GM18867 (cell line): ENCODE results near the gene ZSCAN1.
A peak's percentile ranks its signal among the peaks of the same experiment; 100 is the strongest.
"Not testable (repeated sequence)": the region's sequence is repeated elsewhere in the genome, so short reads cannot be mapped to it uniquely, and the experiment has no call there.

ENCODE experiments used
- ATAC-seq: cut with Tn5 transposase; IDR thresholded peaks from one replicate; pipeline ENCODE4 v1.9.1; 2021; ENCODE audit warnings: mild to moderate bottlenecking, moderate library complexity; ENCODE audit not compliant: unreplicated experiment

The ZSCAN1 gene

GRCh38 chr19:58033741-58034476 lies at the start of gene ZSCAN1:
Gene ZSCAN1 (plus strand): TSS chr19:58034025. CDS start chr19:58037837, 3,812 bp downstream.
- ATAC-seq = no peak

GRCh38 chr19:57992841-57993240 lies 41.0 kb upstream of the ZSCAN1 start:
- ATAC-seq = no peak

- no peak for ATAC-seq
These were observed 33.1 kb upstream of the ZSCAN1 start for GRCh38 chr19:58000677-58001076.

GRCh38 chr19:58001895-58002369 lies 31.9 kb upstream of the ZSCAN1 start:
- ATAC-seq = no peak

- ATAC-seq = peak; percentile 96
These were observed 31.2 kb upstream of the ZSCAN1 start, which contains the start of gene ZNF606 for GRCh38 chr19:58002384-58003173. Gene ZNF606 (minus strand): TSS chr19:58002820. CDS start chr19:58001319, 1,501 bp downstream.

GRCh38 chr19:58003174-58003828 lies 30.5 kb upstream of the ZSCAN1 start:
- ATAC-seq = no peak

GRCh38 chr19:58007285-58007684 lies 26.5 kb upstream of the ZSCAN1 start:
- ATAC-seq = no peak

GRCh38 chr19:58008877-58009276 lies 24.9 kb upstream of the ZSCAN1 start:
- not testable (repeated sequence) for ATAC-seq

GRCh38 chr19:58009301-58009665 lies 24.5 kb upstream of the ZSCAN1 start:
- ATAC-seq = no peak

- ATAC-seq = no peak
These were observed 24.0 kb upstream of the ZSCAN1 start for GRCh38 chr19:58009666-58010301.

GRCh38 chr19:58010507-58010906 lies 23.3 kb upstream of the ZSCAN1 start:
- no peak for ATAC-seq

GRCh38 chr19:58014141-58014540 lies 19.7 kb upstream of the ZSCAN1 start:
- ATAC-seq = no peak

GRCh38 chr19:58020129-58020528 lies 13.7 kb upstream of the ZSCAN1 start:
- no peak for ATAC-seq

- ATAC-seq = no peak
These were observed 12.1 kb upstream of the ZSCAN1 start for GRCh38 chr19:58021541-58022282.

- ATAC-seq = no peak
These were observed 11.6 kb upstream of the ZSCAN1 start for GRCh38 chr19:58022283-58022660.

- no peak for ATAC-seq
These were observed 9.2 kb upstream of the ZSCAN1 start for GRCh38 chr19:58024661-58025060.

GRCh38 chr19:58034477-58034793 lies 610 bp downstream of the ZSCAN1 start:
- no peak for ATAC-seq

- ATAC-seq = no peak
These were observed 2.0 kb downstream of the ZSCAN1 start for GRCh38 chr19:58035863-58036262.

- ATAC-seq = no peak
These were observed 4.3 kb downstream of the ZSCAN1 start for GRCh38 chr19:58037927-58038687.
